CD4-positive, alpha-beta T cell (primary cell): ENCODE data around the gene RPL7A. TPM values are rescaled to one million over a fixed set of nuclear protein-coding genes. Genes with fewer than 3 reads are reported as not detected.

Experiments used
- ATAC-seq: fragments of 200-7000 bp; cut with Tn5 transposase; one replicate; pipeline ENCODE4 v1.10.0; 2022; ENCODE audit warnings: mild to moderate bottlenecking; ENCODE audit not compliant: poor library complexity
- CTCF ChIA-PET: fragments of 350-600 bp; sonication (Branson Sonifier 250); formaldehyde crosslinking; loops from one replicate; lab custom pipeline; 2021; ENCODE audit warnings: antibody characterized with exemption, inconsistent platforms; lab: Charles Lee
- POLR2A ChIA-PET: fragments of 350-600 bp; sonication (Branson Sonifier 250); formaldehyde crosslinking; loops from one replicate; lab custom pipeline; 2021; ENCODE audit warnings: antibody characterized with exemption, inconsistent platforms; lab: Charles Lee
- DNase-seq, 14 experiments: peaks; one replicate each; pipeline ENCODE4 v3.0.0-alpha.2; 2013 to 2020; ENCODE audit warnings: mixed read lengths in 2 of 14
- H3K27ac ChIP-seq, 2 donors: one replicate each; pipeline versions ENCODE4 v1.5.1 to v1.7.0; 2013; ENCODE audit warnings: low read length in 2 of 2, low read depth in 1 of 2, mild to moderate bottlenecking in 1 of 2
- H3K27me3 ChIP-seq, 2 experiments: 1 replicate in 1 of 2; 2 replicates in 1 of 2; pipeline versions ENCODE4 v1.6.1 to v1.7.0; 2013; ENCODE audit warnings: low read length in 2 of 2, control low read depth in 1 of 2, mild to moderate bottlenecking in 1 of 2, moderate library complexity in 1 of 2; ENCODE audit not compliant: insufficient read depth in 2 of 2, control insufficient read depth in 1 of 2
- H3K36me3 ChIP-seq: one replicate; pipeline ENCODE4 v1.6.1; 2013; ENCODE audit warnings: low read length, control low read depth; ENCODE audit not compliant: insufficient read depth
- H3K4me1 ChIP-seq: one replicate; pipeline ENCODE4 v1.6.1; 2013; ENCODE audit warnings: low read length, control low read depth; ENCODE audit not compliant: insufficient read depth
- H3K4me3 ChIP-seq: one replicate; pipeline ENCODE4 v1.5.1; 2013; ENCODE audit warnings: mild to moderate bottlenecking, low read length, moderate library complexity
- H3K9me3 ChIP-seq, 2 experiments: 1 replicate in 1 of 2; 2 replicates in 1 of 2; pipeline versions ENCODE4 v1.6.1 to v1.7.0; 2013; ENCODE audit warnings: low read length in 2 of 2, mild to moderate bottlenecking in 2 of 2, control low read depth in 1 of 2, moderate library complexity in 1 of 2; ENCODE audit not compliant: control insufficient read depth in 1 of 2, insufficient read depth in 1 of 2
- H3K27ac Mint-ChIP-seq: one replicate; pipeline ENCODE4 v1.8.0; 2020; ENCODE audit warnings: mixed read lengths
- H3K27me3 Mint-ChIP-seq: one replicate; pipeline ENCODE4 v1.8.0; 2021; ENCODE audit warnings: mixed read lengths
- H3K36me3 Mint-ChIP-seq: one replicate; pipeline ENCODE4 v1.8.0; 2021; ENCODE audit warnings: low read depth, mixed read lengths
- H3K4me1 Mint-ChIP-seq: one replicate; pipeline ENCODE4 v1.8.0; 2021; ENCODE audit warnings: low read depth, mixed read lengths
- H3K4me3 Mint-ChIP-seq: one replicate; pipeline ENCODE4 v1.8.0; 2020; ENCODE audit warnings: mild to moderate bottlenecking, mixed read lengths
- H3K9me3 Mint-ChIP-seq: one replicate; pipeline ENCODE4 v1.8.0; 2020; ENCODE audit warnings: mixed read lengths
- CTCF ChIP-seq: fragments of 200-600 bp; IDR thresholded peaks from one replicate; pipeline ENCODE4 v1.8.0; 2022; ENCODE audit warnings: antibody characterized with exemption, mild to moderate bottlenecking
- intact Hi-C, 2 experiments: fragments of 100-400 bp; cut with DNase I in 1 of 2; cut with micrococcal nuclease in 1 of 2; formaldehyde crosslinking; loops; one replicate each; pipeline versions ENCODE4 v1.15.1 to v1.9.0; 2023 to 2025; cut with DNase I, micrococcal nuclease
- total RNA-seq, 174 experiments: library from RNA in 2 of 174; stranded (reverse) in 2 of 174; gene quantifications; one replicate each; pipeline ENCODE4 v1.2.3 and lab custom pipeline; 2021 to 2026

Gene RPL7A
- total RNA-seq, 2 experiments from 2014 or later: 2,613 to 2,686 TPM

- no peak for TF ChIP-seq CTCF
- Mint-ChIP-seq H3K36me3 (no peaks in the 10 kb centered on the region), H3K4me3 (no peak overlapping the region), H3K27me3 (no peaks in the 10 kb centered on the region), H3K4me1 (no peaks in the 10 kb centered on the region), H3K27ac (no peak overlapping the region), H3K9me3 (no peaks in the 10 kb centered on the region)
- DNase-seq (no peak), ATAC-seq (no peak)
- Histone ChIP-seq H3K9me3 (no peaks in the 10 kb centered on the region), H3K4me1 (no peaks in the 10 kb centered on the region), H3K36me3 (no peaks in the 10 kb centered on the region), H3K27me3 (no peaks in the 10 kb centered on the region), H3K27ac (no peak overlapping the region), H3K4me3 (no peak overlapping the region)
- ChIA-PET POLR2A (no interaction called here), CTCF (interaction anchor here (0.5 kb wide), 1 partner anchor 605 kb away, joined by 3 read pairs; no protein-coding TSS in a partner anchor)
- intact Hi-C loops: no loop called here
Observed at GRCh38 chr9:133305731-133306130, 42.3 kb upstream of the RPL7A start.

- Mint-ChIP-seq H3K27ac (no peak overlapping the region), H3K4me3 (no peak overlapping the region), H3K27me3 (no peaks in the 10 kb centered on the region), H3K4me1 (no peaks in the 10 kb centered on the region), H3K9me3 (no peaks in the 10 kb centered on the region), H3K36me3 (no peaks in the 10 kb centered on the region)
- no peaks in the 10 kb centered on the region for H3K9me3 ChIP-seq
- DNase-seq (no peak), ATAC-seq (no peak)
- TF ChIP-seq CTCF: no peak
- no peak overlapping the region for H3K4me3 ChIP-seq
- H3K36me3 ChIP-seq: no peaks in the 10 kb centered on the region
- POLR2A ChIA-PET: no interaction called here
- no peaks in the 10 kb centered on the region for H3K4me1 ChIP-seq
- no peaks in the 10 kb centered on the region for H3K27me3 ChIP-seq
- intact Hi-C loops: no loop called here
- H3K27ac ChIP-seq: no peak overlapping the region
- CTCF ChIA-PET: no interaction called here
Observed at GRCh38 chr9:133306242-133307204, 41.5 kb upstream of the RPL7A start.

GRCh38 chr9:133307301-133307700 lies 40.7 kb upstream of the RPL7A start:
- Histone ChIP-seq H3K9me3 (no peaks in the 10 kb centered on the region), H3K27me3 (no peaks in the 10 kb centered on the region), H3K36me3 (no peaks in the 10 kb centered on the region), H3K27ac (no peak overlapping the region), H3K4me1 (no peaks in the 10 kb centered on the region), H3K4me3 (no peak overlapping the region)
- POLR2A ChIA-PET: no interaction called here
- DNase-seq: no peak
- CTCF ChIA-PET: no interaction called here
- H3K9me3 Mint-ChIP-seq: no peaks in the 10 kb centered on the region
- H3K36me3 Mint-ChIP-seq: no peaks in the 10 kb centered on the region
- no peak for TF ChIP-seq CTCF
- no peak overlapping the region for H3K4me3 Mint-ChIP-seq
- intact Hi-C loops: no loop called here
- H3K27me3 Mint-ChIP-seq: no peaks in the 10 kb centered on the region
- no peak for ATAC-seq
- no peaks in the 10 kb centered on the region for H3K4me1 Mint-ChIP-seq
- H3K27ac Mint-ChIP-seq: no peak overlapping the region
